Measurements from ENCODE around the gene COL5A2.
A peak's percentile ranks its signal among the peaks of the same experiment; 100 is the strongest.

COL5A2 gene

DNA sequence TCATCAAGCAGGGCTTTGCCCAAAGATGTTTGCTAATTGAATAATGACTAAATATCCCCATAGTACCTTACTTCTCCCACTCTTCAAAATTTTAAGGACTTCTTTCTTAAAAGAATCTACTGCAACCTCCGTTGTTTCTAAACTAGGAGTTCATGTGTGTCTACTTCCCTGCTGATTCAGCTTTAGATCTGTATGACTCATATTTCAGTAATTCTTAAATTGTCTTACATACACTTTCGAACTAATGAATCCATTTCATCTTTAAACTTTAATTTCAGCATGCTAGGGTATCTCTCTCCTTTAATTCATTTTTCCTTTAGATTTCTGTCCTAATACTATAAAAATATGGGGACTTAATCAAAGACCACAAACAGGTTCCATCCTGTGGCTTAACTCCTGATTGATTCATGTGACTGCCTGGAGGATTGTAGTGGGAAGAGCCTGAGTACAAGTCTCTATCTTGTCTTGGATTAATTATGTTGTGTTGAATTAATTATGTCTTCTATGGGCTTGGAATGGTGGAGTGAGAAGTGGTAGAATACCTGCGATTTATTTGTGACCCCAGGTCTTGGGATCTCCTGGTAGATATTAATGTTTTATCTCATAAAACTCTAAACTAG, 24.9 kb upstream of the COL5A2 start:
- TF ChIP-seq, protein P1, sequence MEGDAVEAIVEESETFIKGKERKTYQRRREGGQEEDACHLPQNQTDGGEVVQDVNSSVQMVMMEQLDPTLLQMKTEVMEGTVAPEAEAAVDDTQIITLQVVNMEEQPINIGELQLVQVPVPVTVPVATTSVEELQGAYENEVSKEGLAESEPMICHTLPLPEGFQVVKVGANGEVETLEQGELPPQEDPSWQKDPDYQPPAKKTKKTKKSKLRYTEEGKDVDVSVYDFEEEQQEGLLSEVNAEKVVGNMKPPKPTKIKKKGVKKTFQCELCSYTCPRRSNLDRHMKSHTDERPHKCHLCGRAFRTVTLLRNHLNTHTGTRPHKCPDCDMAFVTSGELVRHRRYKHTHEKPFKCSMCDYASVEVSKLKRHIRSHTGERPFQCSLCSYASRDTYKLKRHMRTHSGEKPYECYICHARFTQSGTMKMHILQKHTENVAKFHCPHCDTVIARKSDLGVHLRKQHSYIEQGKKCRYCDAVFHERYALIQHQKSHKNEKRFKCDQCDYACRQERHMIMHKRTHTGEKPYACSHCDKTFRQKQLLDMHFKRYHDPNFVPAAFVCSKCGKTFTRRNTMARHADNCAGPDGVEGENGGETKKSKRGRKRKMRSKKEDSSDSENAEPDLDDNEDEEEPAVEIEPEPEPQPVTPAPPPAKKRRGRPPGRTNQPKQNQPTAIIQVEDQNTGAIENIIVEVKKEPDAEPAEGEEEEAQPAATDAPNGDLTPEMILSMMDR (conservative IDR thresholded peaks at IDR 0.05; ENCODE audit: control insufficient read depth, insufficient read depth, low read depth, low read length), result no peak
- DNase-seq (ENCODE audit: low read depth), result peak; percentile 77
- H3K4me3 ChIP-seq (ENCODE audit: control insufficient read depth, low read depth, low read length), result peak overlapping the region; percentile 28

DNA sequence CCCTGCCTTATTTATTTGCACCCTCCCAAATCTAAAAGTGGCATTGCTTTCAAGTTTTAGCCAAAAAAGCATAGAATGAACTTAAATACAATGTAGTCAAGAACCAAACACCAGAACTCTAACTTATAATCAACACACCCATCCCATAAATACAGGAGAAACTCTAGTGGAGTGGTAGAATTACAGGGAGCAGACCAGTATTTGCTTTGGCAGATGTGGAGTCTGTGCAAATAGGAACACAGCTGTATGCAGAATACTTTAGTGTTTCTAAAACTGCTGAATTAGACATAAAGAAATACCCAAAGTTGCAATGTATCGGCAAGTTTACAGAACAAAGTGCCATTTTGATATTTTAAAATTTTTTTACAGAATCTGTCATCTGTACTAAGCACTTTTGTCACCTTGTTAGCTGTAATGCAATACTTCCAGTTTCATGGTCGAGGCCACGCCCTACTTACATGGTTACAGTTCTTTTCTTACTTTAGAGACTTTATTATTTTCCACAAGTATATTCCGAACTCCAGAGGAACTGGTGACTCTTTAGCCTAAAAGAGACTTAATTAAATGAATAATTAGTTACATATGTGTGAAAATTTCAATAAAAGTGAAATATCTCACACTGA, 23.7 kb upstream of the COL5A2 start:
- H3K4me3 ChIP-seq (ENCODE audit: control insufficient read depth, low read depth, low read length), result no peak overlapping the region
- DNase-seq (ENCODE audit: low read depth), result no peak
- TF ChIP-seq, protein P1 (conservative IDR thresholded peaks at IDR 0.05; ENCODE audit: control insufficient read depth, insufficient read depth, low read depth, low read length), result no peak

DNA sequence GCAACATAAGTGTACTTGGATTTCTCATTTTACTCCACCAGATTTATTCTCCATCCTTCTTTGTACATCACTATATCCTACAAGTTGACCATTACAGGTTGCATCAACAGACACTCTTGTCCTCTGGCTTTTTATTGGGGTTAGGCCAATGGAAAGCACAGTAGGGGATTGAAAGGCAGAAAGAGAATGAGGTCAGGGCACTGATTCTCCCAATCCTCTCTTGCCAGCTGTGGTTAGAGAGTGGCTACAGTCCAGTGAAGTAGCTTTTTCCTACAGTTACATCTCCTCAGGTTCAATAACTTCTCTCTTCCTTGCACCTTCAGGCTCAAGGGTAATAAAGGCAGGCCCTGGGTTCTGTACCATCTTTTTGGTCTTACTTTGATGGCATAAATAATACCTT, 20.2 kb upstream of the COL5A2 start:
- DNase-seq (ENCODE audit: low read depth), result no peak
- TF ChIP-seq, protein P1 (conservative IDR thresholded peaks at IDR 0.05; ENCODE audit: control insufficient read depth, insufficient read depth, low read depth, low read length), result no peak
- H3K4me3 ChIP-seq (ENCODE audit: control insufficient read depth, low read depth, low read length), result no peak overlapping the region

DNA sequence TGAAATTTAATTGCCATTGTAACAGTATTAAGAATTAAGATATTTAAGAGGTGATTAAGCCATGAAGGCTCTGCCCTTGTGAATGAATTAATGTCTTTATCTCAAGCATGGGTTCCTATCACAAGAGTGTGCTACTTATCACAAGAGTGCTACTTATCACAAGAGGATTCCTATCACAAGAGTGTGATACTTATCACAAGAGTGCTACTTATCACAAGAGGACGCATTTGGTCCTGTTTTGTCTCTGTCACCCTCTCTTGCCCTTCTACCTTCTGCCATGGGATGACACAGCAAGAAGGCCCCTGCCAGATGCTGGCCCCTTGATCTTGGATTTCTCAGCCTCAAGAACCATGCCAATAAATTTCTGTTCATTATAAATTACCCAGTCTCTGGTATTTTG, 13.2 kb upstream of the COL5A2 start:
- no peak for DNase-seq (ENCODE audit: low read depth)
- H3K4me3 ChIP-seq (ENCODE audit: control insufficient read depth, low read depth, low read length), result no peak overlapping the region
- TF ChIP-seq, protein P1 (conservative IDR thresholded peaks at IDR 0.05; ENCODE audit: control insufficient read depth, insufficient read depth, low read depth, low read length), result no peak

DNA sequence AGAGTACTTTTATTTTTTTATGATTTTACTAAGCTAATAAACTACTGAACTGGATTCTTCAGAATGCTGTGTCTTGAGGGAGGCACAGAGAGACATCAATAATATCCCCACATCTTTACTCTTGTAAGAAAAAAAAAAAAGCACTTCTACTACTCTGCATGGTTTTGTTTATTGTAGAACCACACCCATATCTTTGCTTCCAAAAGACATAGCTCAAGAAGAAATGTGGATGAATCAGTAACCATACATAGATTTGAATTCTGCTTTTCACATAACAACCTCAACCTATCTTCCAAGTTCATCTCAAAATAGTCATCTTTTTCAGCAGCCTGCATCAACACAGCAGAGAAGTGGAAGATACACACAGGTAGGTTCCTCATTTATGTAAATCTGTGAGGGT, 12.2 kb upstream of the COL5A2 start:
- TF ChIP-seq, protein P1 (conservative IDR thresholded peaks at IDR 0.05; ENCODE audit: control insufficient read depth, insufficient read depth, low read depth, low read length), result no peak
- peak; percentile 77 for DNase-seq (ENCODE audit: low read depth)
- no peak overlapping the region for H3K4me3 ChIP-seq (ENCODE audit: control insufficient read depth, low read depth, low read length)

GRCh38 chr2:189190685-189191084, 11.1 kb upstream of the COL5A2 start:
- DNase-seq (ENCODE audit: low read depth), result no peak
- TF ChIP-seq, protein P1 (conservative IDR thresholded peaks at IDR 0.05; ENCODE audit: control insufficient read depth, insufficient read depth, low read depth, low read length), result no peak
- no peak overlapping the region for H3K4me3 ChIP-seq (ENCODE audit: control insufficient read depth, low read depth, low read length)
